HepG2 (cell line): ENCODE data around the gene CNTNAP1. TPM values are rescaled to one million over a fixed set of nuclear protein-coding genes. Genes with fewer than 3 reads are reported as not detected.

ENCODE experiments used
- ARID5B ChIP-seq: IDR thresholded peaks from 2 replicates; pipeline ENCODE4 v1.4.0; 2020; ENCODE audit warnings: mild to moderate bottlenecking, missing genetic modification reagents
- CEBPG ChIP-seq: IDR thresholded peaks from 2 replicates; pipeline ENCODE4 v1.6.1; 2016
- ETS1 ChIP-seq: sonication (generic); formaldehyde crosslinking; IDR thresholded peaks from 2 replicates; pipeline ENCODE4 v1.4.0; 2020; ENCODE audit warnings: missing genetic modification reagents
- KDM5A ChIP-seq: fragments of 200-600 bp; sonication (generic); IDR thresholded peaks from 2 replicates; pipeline ENCODE4 v1.7.0; 2018; ENCODE audit warnings: antibody characterized with exemption, mild to moderate bottlenecking, low read length, borderline replicate concordance
- RAD21 ChIP-seq: fragments of 450-650 bp; formaldehyde crosslinking; IDR thresholded peaks from 2 replicates; pipeline ENCODE4 v1.5.0; 2020; ENCODE audit warnings: mild to moderate bottlenecking
- SMC3 ChIP-seq: IDR thresholded peaks from 2 replicates; pipeline ENCODE4 v1.6.1; 2011; ENCODE audit warnings: low read length, improper control_type of control experiment
- STAG1 ChIP-seq: sonication (generic); formaldehyde crosslinking; IDR thresholded peaks from 2 replicates; pipeline ENCODE4 v1.4.0; 2020; ENCODE audit warnings: missing genetic modification reagents
- TEAD3 ChIP-seq: optimal IDR thresholded peaks from 2 replicates; pipeline ENCODE3; 2016; ENCODE audit warnings: borderline replicate concordance
- ZFX ChIP-seq: sonication (generic); formaldehyde crosslinking; IDR thresholded peaks from 2 replicates; pipeline ENCODE4 v1.4.0; 2020; ENCODE audit warnings: mild to moderate bottlenecking, low read depth, missing genetic modification reagents, moderate library complexity
- ZNF136 ChIP-seq: sonication (generic); formaldehyde crosslinking; IDR thresholded peaks from 2 replicates; pipeline ENCODE4 v1.8.1; 2022; ENCODE audit warnings: low read depth, mild to moderate bottlenecking, moderate library complexity, missing genetic modification reagents
- polyA plus RNA-seq, 8 experiments: library from polyadenylated mRNA; depleted of rRNA in 3 of 8; stranded (reverse) in 7 of 8; unstranded in 1 of 8; fragments of >200 nt; fragmentation: Illumina TruSeq in 4 of 8; extraction: Trizol in 4 of 8; gene quantifications; 2 replicates each; pipeline versions ENCODE4 v1.2.1 to v1.2.3, GENCODE V29; 2011 to 2016; ENCODE audit warnings: low read depth in 4 of 8, missing spikeins in 1 of 8, mixed read lengths in 1 of 8; ENCODE audit not compliant: insufficient read depth in 1 of 8
- total RNA-seq, 5 experiments: library from RNA; depleted of rRNA; stranded (reverse); fragments of >200 nt; fragmentation: Illumina TruSeq; extraction: Trizol; gene quantifications; 2 replicates each; pipeline ENCODE4 v1.2.3, GENCODE V29; 2016; ENCODE audit warnings: low read depth in 1 of 5
- TF ChIP-seq, protein P1 (sequence below): IDR thresholded peaks from 2 replicates; pipeline ENCODE4 v1.6.1; 2012; ENCODE audit warnings: low read depth, low read length, improper control_type of control experiment
- TF ChIP-seq, protein P2 (sequence below): sonication (generic); formaldehyde crosslinking; IDR thresholded peaks from 2 replicates; pipeline ENCODE4 v1.8.0; 2022; ENCODE audit warnings: missing genetic modification reagents, low read depth, mild to moderate bottlenecking, borderline replicate concordance
- TF ChIP-seq, protein P3 (sequence below): IDR thresholded peaks from 2 replicates; pipeline ENCODE4 v1.6.1; 2016; ENCODE audit warnings: mild to moderate bottlenecking

Gene CNTNAP1
- total and polyA plus RNA-seq, 2 of the 13 experiments (the other 11 are each of a cell fraction or from before 2014, with no cell fraction given) = 4.5 to 7.7 TPM

DNA sequence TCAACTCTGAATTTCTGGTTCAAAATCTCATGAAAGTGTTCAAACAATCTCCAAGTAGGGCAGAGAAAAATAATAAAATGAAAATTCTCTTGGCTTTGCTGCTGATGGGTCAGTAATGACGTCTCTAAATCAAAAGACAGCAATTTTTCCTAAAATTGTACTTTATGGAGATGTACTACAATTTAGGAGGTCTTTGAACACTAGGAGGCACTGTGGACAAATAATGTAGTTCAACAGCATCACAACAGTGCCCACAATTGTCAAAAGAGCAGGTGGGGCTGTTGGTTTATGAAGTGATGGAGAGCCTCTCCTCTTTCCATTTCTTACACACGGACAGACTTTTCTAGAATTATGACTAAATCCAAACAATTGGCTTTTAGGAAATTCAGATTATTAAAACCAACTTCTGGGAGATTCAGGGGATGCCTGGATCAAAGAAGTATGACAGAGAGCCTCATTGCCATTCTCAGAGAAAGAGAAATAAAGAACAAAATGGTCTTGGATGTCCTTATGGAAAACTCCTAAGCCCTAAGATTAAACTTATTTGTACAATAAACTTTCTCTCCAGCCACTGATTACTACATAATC lies 38.8 kb downstream of the CNTNAP1 start (continued):
- TF ChIP-seq SMC3 (peak; percentile 97), ZNF136 (CRISPR knock-in tag) (0 out of 2 replicates have a peak, but pooled peaks have one; percentile 30), RAD21 (CRISPR knock-in tag) (peak; percentile 93), ZFX (no peak), ETS1 (no peak), ARID5B (CRISPR knock-in tag) (peak; percentile 34), KDM5A (peak; percentile 42; the same call in 1 of the 2 replicates), STAG1 (peak; percentile 94), TEAD3 (CRISPR knock-in tag) (peak; percentile 42), CEBPG (no peak)
- TF ChIP-seq, protein P1, sequence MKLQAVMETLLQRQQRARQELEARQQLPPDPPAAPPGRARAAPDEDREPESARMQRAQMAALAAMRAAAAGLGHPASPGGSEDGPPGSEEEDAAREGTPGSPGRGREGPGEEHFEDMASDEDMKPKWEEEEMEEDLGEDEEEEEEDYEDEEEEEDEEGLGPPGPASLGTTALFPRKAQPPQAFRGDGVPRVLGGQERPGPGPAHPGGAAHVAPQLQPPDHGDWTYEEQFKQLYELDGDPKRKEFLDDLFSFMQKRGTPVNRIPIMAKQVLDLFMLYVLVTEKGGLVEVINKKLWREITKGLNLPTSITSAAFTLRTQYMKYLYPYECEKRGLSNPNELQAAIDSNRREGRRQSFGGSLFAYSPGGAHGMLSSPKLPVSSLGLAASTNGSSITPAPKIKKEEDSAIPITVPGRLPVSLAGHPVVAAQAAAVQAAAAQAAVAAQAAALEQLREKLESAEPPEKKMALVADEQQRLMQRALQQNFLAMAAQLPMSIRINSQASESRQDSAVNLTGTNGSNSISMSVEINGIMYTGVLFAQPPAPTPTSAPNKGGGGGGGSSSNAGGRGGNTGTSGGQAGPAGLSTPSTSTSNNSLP = 0 out of 2 replicates have a peak, but pooled peaks have one; percentile 16
- TF ChIP-seq, protein P2, sequence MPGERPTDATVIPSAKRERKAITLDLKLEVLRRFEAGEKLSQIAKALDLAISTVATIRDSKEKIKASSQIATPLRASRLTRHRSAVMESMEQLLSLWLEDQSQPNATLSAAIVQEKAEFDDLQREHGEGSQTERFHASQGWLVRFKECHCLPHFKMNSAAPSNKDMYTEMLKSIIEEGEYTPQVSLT (CRISPR knock-in tag) = no peak
- TF ChIP-seq, protein P3, sequence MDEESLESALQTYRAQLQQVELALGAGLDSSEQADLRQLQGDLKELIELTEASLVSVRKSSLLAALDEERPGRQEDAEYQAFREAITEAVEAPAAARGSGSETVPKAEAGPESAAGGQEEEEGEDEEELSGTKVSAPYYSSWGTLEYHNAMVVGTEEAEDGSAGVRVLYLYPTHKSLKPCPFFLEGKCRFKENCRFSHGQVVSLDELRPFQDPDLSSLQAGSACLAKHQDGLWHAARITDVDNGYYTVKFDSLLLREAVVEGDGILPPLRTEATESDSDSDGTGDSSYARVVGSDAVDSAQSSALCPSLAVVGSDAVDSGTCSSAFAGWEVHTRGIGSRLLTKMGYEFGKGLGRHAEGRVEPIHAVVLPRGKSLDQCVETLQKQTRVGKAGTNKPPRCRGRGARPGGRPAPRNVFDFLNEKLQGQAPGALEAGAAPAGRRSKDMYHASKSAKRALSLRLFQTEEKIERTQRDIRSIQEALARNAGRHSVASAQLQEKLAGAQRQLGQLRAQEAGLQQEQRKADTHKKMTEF = 0 out of 2 replicates have a peak, but pooled peaks have one; percentile 31
